Neuron (in vitro differentiated cells): ENCODE measurements around the gene VGLL4.

Experiments used
- H2AFZ ChIP-seq: one replicate; pipeline ENCODE4 v1.6.1; 2013; ENCODE audit warnings: low read depth, mild to moderate bottlenecking, inconsistent platforms, low read length, moderate library complexity
- H3K27me3 ChIP-seq: one replicate; pipeline ENCODE4 v1.6.1; 2013; ENCODE audit warnings: low read length; ENCODE audit not compliant: insufficient read depth
- H3K36me3 ChIP-seq: one replicate; pipeline ENCODE4 v1.6.1; 2013; ENCODE audit warnings: low read length; ENCODE audit not compliant: insufficient read depth
- H3K4me1 ChIP-seq: one replicate; pipeline ENCODE4 v1.6.1; 2013; ENCODE audit warnings: low read length; ENCODE audit not compliant: insufficient read depth
- H3K4me3 ChIP-seq: 2 replicates; pipeline ENCODE4 v1.5.1; 2013; ENCODE audit warnings: mild to moderate bottlenecking, low read length, moderate library complexity
- H3K9me3 ChIP-seq: one replicate; pipeline ENCODE4 v1.6.1; 2013; ENCODE audit warnings: low read length

The VGLL4 gene

DNA sequence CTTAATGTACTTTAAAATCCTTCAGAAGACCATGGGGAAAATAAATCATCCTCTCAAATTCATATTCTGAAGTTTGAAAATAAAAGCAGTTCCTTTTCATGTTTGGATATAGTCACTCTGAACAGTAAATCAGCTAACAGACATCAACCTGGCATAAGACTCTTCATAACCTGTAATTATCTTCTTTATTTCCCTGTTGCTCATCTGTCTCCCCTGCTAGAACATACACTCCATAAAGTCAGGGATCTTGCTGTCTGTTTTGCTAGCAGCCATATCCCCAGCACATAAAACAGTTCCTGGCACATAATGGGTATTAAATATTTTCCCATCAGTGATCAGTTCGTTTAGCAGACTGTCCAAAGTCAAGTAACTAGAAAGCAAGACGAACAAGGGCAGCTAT lies 11.2 kb downstream of the VGLL4 start:
- Histone ChIP-seq H3K4me1 (peaks cover 29% of the 10 kb centered on the region), H2AFZ (no peak overlapping the region), H3K36me3 (no peaks in the 10 kb centered on the region), H3K27me3 (no peaks in the 10 kb centered on the region), H3K9me3 (no peaks in the 10 kb centered on the region), H3K4me3 (no peak overlapping the region)

DNA sequence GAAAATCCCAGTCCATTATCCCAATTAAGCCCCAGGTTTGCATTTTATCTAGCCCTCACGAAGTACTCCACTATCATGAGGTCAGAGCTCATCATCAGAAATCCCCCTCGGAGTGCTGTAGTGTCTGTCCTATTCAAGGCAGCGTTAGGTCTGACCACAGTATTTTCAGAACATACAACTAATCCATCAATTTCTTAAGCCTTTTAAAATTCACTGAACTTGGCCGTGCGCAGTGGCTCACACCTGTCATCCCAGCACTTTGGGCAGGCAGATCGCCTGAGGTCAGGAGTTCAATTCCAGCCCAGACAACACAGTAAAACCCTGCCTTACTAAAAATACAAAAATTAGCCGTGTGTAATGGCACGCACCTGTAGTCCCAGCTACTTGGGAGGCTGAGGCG lies 11.9 kb downstream of the VGLL4 start:
- Histone ChIP-seq H3K27me3 (no peaks in the 10 kb centered on the region), H3K9me3 (no peaks in the 10 kb centered on the region), H2AFZ (no peak overlapping the region), H3K4me1 (peaks cover 24% of the 10 kb centered on the region), H3K36me3 (no peaks in the 10 kb centered on the region), H3K4me3 (no peak overlapping the region)

- peaks cover 12% of the 10 kb centered on the region for H3K4me1 ChIP-seq
- H3K36me3 ChIP-seq = no peaks in the 10 kb centered on the region
- no peaks in the 10 kb centered on the region for H3K9me3 ChIP-seq
- H2AFZ ChIP-seq = no peak overlapping the region
- no peaks in the 10 kb centered on the region for H3K27me3 ChIP-seq
- no peak overlapping the region for H3K4me3 ChIP-seq
These were observed 14.0 kb downstream of the VGLL4 start for GRCh38 chr3:11629716-11630115.

- Histone ChIP-seq H3K4me3 (no peak overlapping the region), H2AFZ (no peak overlapping the region), H3K36me3 (no peaks in the 10 kb centered on the region), H3K27me3 (no peaks in the 10 kb centered on the region), H3K9me3 (peaks cover 2% of the 10 kb centered on the region), H3K4me1 (peaks cover 12% of the 10 kb centered on the region)
These were observed 16.1 kb downstream of the VGLL4 start for GRCh38 chr3:11627612-11628011.

DNA sequence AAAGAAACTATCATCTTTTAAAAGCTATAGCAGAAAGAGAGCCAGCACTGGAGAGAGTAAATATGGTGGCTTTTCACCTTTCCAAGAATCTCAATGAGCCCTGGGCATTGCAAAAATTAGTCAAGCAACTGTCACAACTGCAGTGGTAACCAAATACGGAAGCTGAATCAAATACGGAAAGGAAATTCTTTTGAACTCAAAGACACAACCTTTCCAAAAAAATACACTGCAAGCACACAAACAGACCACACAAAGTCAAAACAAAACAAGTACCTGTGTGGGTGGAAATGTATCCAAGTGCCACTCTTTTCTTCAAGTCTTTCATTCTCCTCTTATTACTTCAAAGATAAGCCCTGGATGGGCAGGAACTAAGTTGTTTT lies 17.6 kb downstream of the VGLL4 start:
- Histone ChIP-seq H3K36me3 (no peaks in the 10 kb centered on the region), H3K9me3 (peaks cover 4% of the 10 kb centered on the region), H3K4me1 (peaks cover 2% of the 10 kb centered on the region), H2AFZ (no peak overlapping the region), H3K4me3 (no peak overlapping the region), H3K27me3 (no peaks in the 10 kb centered on the region)

- H3K9me3 ChIP-seq = peaks cover 4% of the 10 kb centered on the region
- no peak overlapping the region for H3K4me3 ChIP-seq
- H3K4me1 ChIP-seq = no peaks in the 10 kb centered on the region
- no peaks in the 10 kb centered on the region for H3K36me3 ChIP-seq
- H3K27me3 ChIP-seq = no peaks in the 10 kb centered on the region
- H2AFZ ChIP-seq = no peak overlapping the region
These were observed 18.2 kb downstream of the VGLL4 start for GRCh38 chr3:11625376-11626083.

- Histone ChIP-seq H3K27me3 (no peaks in the 10 kb centered on the region), H3K4me1 (peaks cover 4% of the 10 kb centered on the region), H3K36me3 (no peaks in the 10 kb centered on the region), H3K4me3 (no peak overlapping the region), H2AFZ (no peak overlapping the region), H3K9me3 (peaks cover 4% of the 10 kb centered on the region)
These were observed 18.9 kb downstream of the VGLL4 start for GRCh38 chr3:11624704-11625375.

DNA sequence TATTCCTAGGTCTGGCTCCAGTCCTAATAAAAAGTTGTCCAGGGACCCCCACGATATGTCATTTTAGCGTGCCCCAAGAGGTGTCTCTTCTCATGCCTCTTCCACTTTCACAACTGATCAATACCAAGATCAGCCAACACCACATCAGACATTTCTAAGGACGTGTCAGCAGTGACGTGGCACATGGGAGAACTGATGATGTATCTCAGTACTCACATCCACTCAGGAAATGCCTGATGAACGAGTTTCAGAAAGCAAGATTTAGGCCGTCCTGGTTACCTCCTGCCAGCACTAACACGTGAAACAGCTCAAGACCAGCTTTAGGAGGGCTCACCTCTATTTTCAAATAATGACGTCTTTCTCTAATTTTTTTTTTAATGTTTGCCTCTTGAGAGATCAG lies 19.6 kb downstream of the VGLL4 start:
- Histone ChIP-seq H3K4me3 (no peak overlapping the region), H3K36me3 (no peaks in the 10 kb centered on the region), H2AFZ (no peak overlapping the region), H3K27me3 (no peaks in the 10 kb centered on the region), H3K9me3 (peaks cover 4% of the 10 kb centered on the region), H3K4me1 (peaks cover 10% of the 10 kb centered on the region)

DNA sequence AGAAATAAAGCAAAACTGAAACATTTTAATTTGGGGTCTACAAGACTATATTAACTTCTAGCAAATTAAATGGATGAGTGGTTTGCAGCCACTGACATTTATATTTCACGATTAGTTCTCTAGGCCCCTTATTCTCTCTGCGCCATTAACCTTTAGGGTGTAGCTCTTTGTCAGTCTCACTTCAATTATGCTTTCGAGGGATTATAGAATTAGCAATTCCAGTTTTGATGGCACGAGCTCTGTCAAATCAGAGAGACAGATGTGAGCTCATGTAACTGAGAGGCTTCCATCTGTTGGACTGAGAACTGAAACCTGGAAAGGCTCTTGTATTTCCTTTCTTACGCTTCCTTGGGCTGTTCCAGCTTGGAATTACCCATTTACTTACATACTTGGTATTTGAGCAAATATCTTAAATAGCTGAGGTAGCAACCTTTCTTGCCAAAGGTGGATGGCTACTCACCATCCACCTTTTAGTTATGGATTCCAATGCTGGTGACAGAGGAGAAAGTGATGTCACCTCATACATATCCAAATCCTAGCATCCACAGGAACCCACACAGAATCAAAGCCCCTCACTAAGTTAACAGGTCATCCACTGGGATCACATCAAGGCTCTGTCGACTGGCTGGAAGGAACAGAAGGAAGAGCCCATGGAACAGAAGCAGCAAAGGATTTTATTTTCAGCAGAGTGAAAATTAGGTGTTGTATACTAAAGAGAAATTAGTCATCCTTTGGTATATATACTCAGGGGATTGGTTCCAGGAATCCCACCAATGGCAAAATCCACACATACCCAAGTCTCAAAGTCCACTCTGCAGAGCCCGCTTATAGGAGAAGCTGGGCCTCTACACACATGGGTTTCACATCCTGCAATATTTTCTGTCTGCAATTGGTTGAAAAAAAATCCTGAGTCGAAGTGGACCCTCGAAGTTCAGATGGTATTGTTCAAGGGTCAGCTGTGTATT lies 20.8 kb downstream of the VGLL4 start:
- H3K4me1 ChIP-seq = peaks cover 17% of the 10 kb centered on the region

GRCh38 chr3:11621077-11621476 lies 22.6 kb downstream of the VGLL4 start:
- no peak overlapping the region for H3K4me3 ChIP-seq
- H3K4me1 ChIP-seq = peaks cover 17% of the 10 kb centered on the region
- H3K9me3 ChIP-seq = peaks cover 4% of the 10 kb centered on the region
- H2AFZ ChIP-seq = no peak overlapping the region
- no peaks in the 10 kb centered on the region for H3K36me3 ChIP-seq
- H3K27me3 ChIP-seq = no peaks in the 10 kb centered on the region

More for the DNA sequence above, 20.8 kb downstream of the VGLL4 start:
- H2AFZ ChIP-seq = no peak overlapping the region
- no peak overlapping the region for H3K4me3 ChIP-seq
- peaks cover 4% of the 10 kb centered on the region for H3K9me3 ChIP-seq
- H3K27me3 ChIP-seq = no peaks in the 10 kb centered on the region
- H3K36me3 ChIP-seq = no peaks in the 10 kb centered on the region

DNA sequence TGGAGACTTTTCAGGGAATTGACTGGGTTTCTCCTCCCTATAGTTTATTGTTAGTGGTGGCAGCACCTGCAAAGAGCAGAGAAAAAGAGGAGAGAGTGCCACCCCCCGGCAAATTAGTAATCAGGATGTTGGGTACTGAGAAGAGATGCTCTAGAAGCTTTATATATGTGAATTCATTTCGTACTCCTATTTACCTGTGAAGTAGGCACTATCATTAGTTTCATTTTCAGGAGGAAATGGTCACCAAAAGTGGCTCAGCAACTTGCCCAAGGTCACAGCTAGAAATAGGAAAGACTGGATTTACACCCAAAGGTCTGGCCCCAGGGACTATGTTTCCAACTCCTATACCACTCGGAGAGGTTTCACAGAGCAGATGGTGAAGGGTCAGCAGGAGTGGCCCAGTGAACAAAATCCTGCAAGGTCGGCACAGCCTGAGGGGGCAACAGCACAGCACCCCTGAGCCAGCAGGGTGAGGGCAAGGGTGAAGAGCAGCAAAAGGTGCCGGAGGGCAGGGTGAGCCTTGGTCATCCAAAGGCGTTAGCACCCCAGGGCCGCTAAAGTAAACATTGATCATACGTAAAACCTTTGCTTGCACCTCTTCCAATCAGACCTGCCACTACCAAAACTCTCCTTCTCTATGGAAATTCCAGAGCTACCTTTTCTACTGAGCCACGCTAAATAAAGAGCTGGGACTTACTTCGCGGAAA lies 23.6 kb downstream of the VGLL4 start:
- Histone ChIP-seq H2AFZ (no peak overlapping the region), H3K27me3 (no peaks in the 10 kb centered on the region), H3K4me3 (no peak overlapping the region), H3K4me1 (peaks cover 17% of the 10 kb centered on the region), H3K9me3 (peaks cover 4% of the 10 kb centered on the region), H3K36me3 (no peaks in the 10 kb centered on the region)

- H3K27me3 ChIP-seq = no peaks in the 10 kb centered on the region
- no peak overlapping the region for H2AFZ ChIP-seq
- no peak overlapping the region for H3K4me3 ChIP-seq
- peaks cover 17% of the 10 kb centered on the region for H3K4me1 ChIP-seq
- H3K36me3 ChIP-seq = no peaks in the 10 kb centered on the region
- peaks cover 4% of the 10 kb centered on the region for H3K9me3 ChIP-seq
These were observed 24.3 kb downstream of the VGLL4 start for GRCh38 chr3:11619461-11619860.
